Liver (tissue), 3 donors: Measurements from ENCODE around the gene APOBEC3C.
"Not testable (repeated sequence)": the region's sequence is repeated elsewhere in the genome, so short reads cannot be mapped to it uniquely, and the experiment has no call there.

Experiments
- EGR1 ChIP-seq, 2 donors: IDR thresholded peaks; 2 replicates each; pipeline ENCODE4 v1.6.1; 2016 to 2018; ENCODE audit warnings: antibody characterized with exemption in 2 of 2, low read depth in 2 of 2
- JUND ChIP-seq, 2 donors: IDR thresholded peaks; 2 replicates each; pipeline ENCODE4 v1.6.1; 2016; ENCODE audit warnings: antibody characterized with exemption in 2 of 2
- RAD21 ChIP-seq, 2 donors: IDR thresholded peaks; 2 replicates each; pipeline ENCODE4 v1.6.1; 2016; ENCODE audit warnings: antibody characterized with exemption in 2 of 2, mild to moderate bottlenecking in 2 of 2
- RXRA ChIP-seq, 2 donors: IDR thresholded peaks; 2 replicates each; pipeline ENCODE4 v1.6.1; 2017 to 2018; ENCODE audit warnings: antibody characterized with exemption in 2 of 2, mild to moderate bottlenecking in 1 of 2
- SP1 ChIP-seq: IDR thresholded peaks from 2 replicates; pipeline ENCODE4 v1.6.1; 2018; ENCODE audit warnings: antibody characterized with exemption, mild to moderate bottlenecking
- TAF1 ChIP-seq: conservative IDR thresholded peaks from 2 replicates; pipeline ENCODE4 v1.6.1; 2016; ENCODE audit warnings: antibody characterized with exemption, mild to moderate bottlenecking
- YY1 ChIP-seq: IDR thresholded peaks from 2 replicates; pipeline ENCODE4 v1.6.1; 2016; ENCODE audit warnings: antibody characterized with exemption, mild to moderate bottlenecking
- TF ChIP-seq, protein P1 (sequence below): fragments of 150-350 bp; IDR thresholded peaks from 2 replicates; pipeline ENCODE4 v1.5.1; 2017; ENCODE audit warnings: improper control_type of control experiment, low read depth, low read length; ENCODE audit not compliant: missing input control
- TF ChIP-seq, protein P2 (sequence below): IDR thresholded peaks from 2 replicates; pipeline ENCODE4 v1.6.1; 2016; ENCODE audit warnings: antibody characterized with exemption
- TF ChIP-seq, protein P3 (sequence below): IDR thresholded peaks from 2 replicates; pipeline ENCODE4 v1.6.1; 2016; ENCODE audit warnings: antibody characterized with exemption
- donor health status: healthy.
- donor health status: healthy.

DNA sequence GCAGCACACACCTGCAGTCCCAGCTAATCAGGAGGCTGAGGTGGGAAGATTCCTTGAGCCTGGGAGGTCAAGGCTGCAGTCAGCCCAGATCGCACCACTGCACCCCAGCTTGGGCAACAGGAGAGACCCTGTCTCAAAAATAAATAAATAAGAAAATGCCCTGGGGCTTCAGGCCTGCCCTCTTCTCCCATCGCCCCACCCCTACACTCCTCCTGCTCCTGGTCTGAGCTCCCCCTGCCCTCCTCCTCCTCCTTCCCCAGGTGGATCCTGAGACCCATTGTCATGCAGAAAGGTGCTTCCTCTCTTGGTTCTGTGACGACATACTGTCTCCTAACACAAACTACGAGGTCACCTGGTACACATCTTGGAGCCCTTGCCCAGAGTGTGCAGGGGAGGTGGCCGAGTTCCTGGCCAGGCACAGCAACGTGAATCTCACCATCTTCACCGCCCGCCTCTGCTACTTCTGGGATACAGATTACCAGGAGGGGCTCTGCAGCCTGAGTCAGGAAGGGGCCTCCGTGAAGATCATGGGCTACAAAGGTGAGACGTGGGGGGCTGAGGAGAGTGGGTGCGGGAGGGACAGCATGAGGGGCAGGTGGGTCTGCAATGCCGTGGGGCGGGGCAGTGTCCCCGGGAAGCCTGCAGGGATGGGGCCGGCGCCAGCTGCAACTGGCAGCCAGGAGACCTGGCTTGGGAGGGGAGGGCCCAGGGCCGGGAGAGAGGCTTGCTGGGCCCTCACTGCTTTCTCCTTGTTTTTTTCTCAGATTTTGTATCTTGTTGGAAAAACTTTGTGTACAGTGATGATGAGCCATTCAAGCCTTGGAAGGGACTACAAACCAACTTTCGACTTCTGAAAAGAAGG, 17.6 kb downstream of the APOBEC3C start:
- TF ChIP-seq, protein P1, sequence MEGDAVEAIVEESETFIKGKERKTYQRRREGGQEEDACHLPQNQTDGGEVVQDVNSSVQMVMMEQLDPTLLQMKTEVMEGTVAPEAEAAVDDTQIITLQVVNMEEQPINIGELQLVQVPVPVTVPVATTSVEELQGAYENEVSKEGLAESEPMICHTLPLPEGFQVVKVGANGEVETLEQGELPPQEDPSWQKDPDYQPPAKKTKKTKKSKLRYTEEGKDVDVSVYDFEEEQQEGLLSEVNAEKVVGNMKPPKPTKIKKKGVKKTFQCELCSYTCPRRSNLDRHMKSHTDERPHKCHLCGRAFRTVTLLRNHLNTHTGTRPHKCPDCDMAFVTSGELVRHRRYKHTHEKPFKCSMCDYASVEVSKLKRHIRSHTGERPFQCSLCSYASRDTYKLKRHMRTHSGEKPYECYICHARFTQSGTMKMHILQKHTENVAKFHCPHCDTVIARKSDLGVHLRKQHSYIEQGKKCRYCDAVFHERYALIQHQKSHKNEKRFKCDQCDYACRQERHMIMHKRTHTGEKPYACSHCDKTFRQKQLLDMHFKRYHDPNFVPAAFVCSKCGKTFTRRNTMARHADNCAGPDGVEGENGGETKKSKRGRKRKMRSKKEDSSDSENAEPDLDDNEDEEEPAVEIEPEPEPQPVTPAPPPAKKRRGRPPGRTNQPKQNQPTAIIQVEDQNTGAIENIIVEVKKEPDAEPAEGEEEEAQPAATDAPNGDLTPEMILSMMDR, result not testable (repeated sequence)
- TF ChIP-seq JUND (IDR thresholded peaks at IDR 0.05); SP1; YY1; TAF1; RAD21 (IDR thresholded peaks at IDR 0.05); EGR1 (IDR thresholded peaks at IDR 0.05; ENCODE audit: low read depth in 2 of 2); RXRA (IDR thresholded peaks at IDR 0.05): not testable (repeated sequence)
- TF ChIP-seq, protein P2, sequence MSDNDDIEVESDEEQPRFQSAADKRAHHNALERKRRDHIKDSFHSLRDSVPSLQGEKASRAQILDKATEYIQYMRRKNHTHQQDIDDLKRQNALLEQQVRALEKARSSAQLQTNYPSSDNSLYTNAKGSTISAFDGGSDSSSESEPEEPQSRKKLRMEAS, result not testable (repeated sequence)
- TF ChIP-seq, protein P3, sequence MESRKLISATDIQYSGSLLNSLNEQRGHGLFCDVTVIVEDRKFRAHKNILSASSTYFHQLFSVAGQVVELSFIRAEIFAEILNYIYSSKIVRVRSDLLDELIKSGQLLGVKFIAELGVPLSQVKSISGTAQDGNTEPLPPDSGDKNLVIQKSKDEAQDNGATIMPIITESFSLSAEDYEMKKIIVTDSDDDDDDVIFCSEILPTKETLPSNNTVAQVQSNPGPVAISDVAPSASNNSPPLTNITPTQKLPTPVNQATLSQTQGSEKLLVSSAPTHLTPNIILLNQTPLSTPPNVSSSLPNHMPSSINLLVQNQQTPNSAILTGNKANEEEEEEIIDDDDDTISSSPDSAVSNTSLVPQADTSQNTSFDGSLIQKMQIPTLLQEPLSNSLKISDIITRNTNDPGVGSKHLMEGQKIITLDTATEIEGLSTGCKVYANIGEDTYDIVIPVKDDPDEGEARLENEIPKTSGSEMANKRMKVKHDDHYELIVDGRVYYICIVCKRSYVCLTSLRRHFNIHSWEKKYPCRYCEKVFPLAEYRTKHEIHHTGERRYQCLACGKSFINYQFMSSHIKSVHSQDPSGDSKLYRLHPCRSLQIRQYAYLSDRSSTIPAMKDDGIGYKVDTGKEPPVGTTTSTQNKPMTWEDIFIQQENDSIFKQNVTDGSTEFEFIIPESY, result not testable (repeated sequence)
